Effector memory CD4-positive, alpha-beta T cell (primary cell): ENCODE measurements around the gene CABCOCO1.

Source experiments
- DNase-seq, 3 donors: peaks; one replicate each; pipeline ENCODE4 v3.0.0-alpha.2; 2020
- H3K27ac ChIP-seq: 2 replicates; pipeline ENCODE4 v1.7.0; 2013; ENCODE audit warnings: mild to moderate bottlenecking, low read length, moderate library complexity; ENCODE audit not compliant: insufficient read depth, poor library complexity, severe bottlenecking
- H3K27me3 ChIP-seq: replicated peaks from 2 replicates; pipeline ENCODE4 v1.7.0; 2013; ENCODE audit warnings: mild to moderate bottlenecking, low read length; ENCODE audit not compliant: insufficient read depth, control insufficient read depth, poor library complexity, severe bottlenecking
- H3K36me3 ChIP-seq: 2 replicates; pipeline ENCODE4 v1.7.0; 2013; ENCODE audit warnings: mild to moderate bottlenecking, low read length, moderate library complexity; ENCODE audit not compliant: control insufficient read depth, insufficient read depth
- H3K4me1 ChIP-seq: 2 replicates; pipeline ENCODE4 v1.7.0; 2013; ENCODE audit warnings: low read length, mild to moderate bottlenecking; ENCODE audit not compliant: control insufficient read depth, insufficient read depth, poor library complexity, severe bottlenecking
- H3K4me3 ChIP-seq: 2 replicates; pipeline ENCODE4 v1.7.0; 2013; ENCODE audit warnings: low read length, low read depth, mild to moderate bottlenecking; ENCODE audit not compliant: insufficient read depth, poor library complexity, severe bottlenecking
- H3K9me3 ChIP-seq: 2 replicates; pipeline ENCODE4 v1.7.0; 2013; ENCODE audit warnings: mild to moderate bottlenecking, low read length, moderate library complexity; ENCODE audit not compliant: control insufficient read depth

The CABCOCO1 gene

GRCh38 chr10:61803269-61803668 is 140.5 kb downstream of the CABCOCO1 start:
- no peak overlapping the region for H3K27ac ChIP-seq
- no peaks in the 10 kb centered on the region for H3K9me3 ChIP-seq
- H3K27me3 ChIP-seq, result no peaks in the 10 kb centered on the region
- no peaks in the 10 kb centered on the region for H3K36me3 ChIP-seq
- no peaks in the 10 kb centered on the region for H3K4me1 ChIP-seq
- H3K4me3 ChIP-seq, result no peak overlapping the region
- no peak for DNase-seq

- DNase-seq, result no peak
- H3K4me1 ChIP-seq, result no peaks in the 10 kb centered on the region
- H3K27me3 ChIP-seq, result no peaks in the 10 kb centered on the region
- H3K4me3 ChIP-seq, result no peak overlapping the region
- H3K9me3 ChIP-seq, result no peaks in the 10 kb centered on the region
- H3K36me3 ChIP-seq, result no peaks in the 10 kb centered on the region
- H3K27ac ChIP-seq, result no peak overlapping the region
These were observed 141.7 kb downstream of the CABCOCO1 start for GRCh38 chr10:61804414-61804813.

GRCh38 chr10:61805091-61805490 is 142.4 kb downstream of the CABCOCO1 start:
- Histone ChIP-seq H3K36me3 (no peaks in the 10 kb centered on the region), H3K4me1 (no peaks in the 10 kb centered on the region), H3K27ac (no peak overlapping the region), H3K27me3 (no peaks in the 10 kb centered on the region), H3K9me3 (no peaks in the 10 kb centered on the region), H3K4me3 (no peak overlapping the region)
- DNase-seq, result no peak

GRCh38 chr10:61810263-61810662 is 147.5 kb downstream of the CABCOCO1 start:
- DNase-seq, result no peak
- Histone ChIP-seq H3K4me1 (no peaks in the 10 kb centered on the region), H3K27ac (no peak overlapping the region), H3K4me3 (no peak overlapping the region), H3K9me3 (no peaks in the 10 kb centered on the region), H3K27me3 (no peaks in the 10 kb centered on the region), H3K36me3 (no peaks in the 10 kb centered on the region)

- Histone ChIP-seq H3K9me3 (no peaks in the 10 kb centered on the region), H3K4me1 (no peaks in the 10 kb centered on the region), H3K36me3 (no peaks in the 10 kb centered on the region), H3K4me3 (no peak overlapping the region), H3K27ac (no peak overlapping the region), H3K27me3 (no peaks in the 10 kb centered on the region)
- DNase-seq, result no peak
These were observed 149.5 kb downstream of the CABCOCO1 start for GRCh38 chr10:61812052-61812721.

GRCh38 chr10:61812920-61813319 is 150.2 kb downstream of the CABCOCO1 start:
- H3K9me3 ChIP-seq, result no peaks in the 10 kb centered on the region
- no peak for DNase-seq
- no peaks in the 10 kb centered on the region for H3K27me3 ChIP-seq
- H3K36me3 ChIP-seq, result no peaks in the 10 kb centered on the region
- no peak overlapping the region for H3K4me3 ChIP-seq
- H3K4me1 ChIP-seq, result no peaks in the 10 kb centered on the region
- no peak overlapping the region for H3K27ac ChIP-seq

GRCh38 chr10:61814160-61814559 is 151.4 kb downstream of the CABCOCO1 start:
- Histone ChIP-seq H3K4me3 (no peak overlapping the region), H3K4me1 (no peaks in the 10 kb centered on the region), H3K27me3 (no peaks in the 10 kb centered on the region), H3K27ac (no peak overlapping the region), H3K36me3 (no peaks in the 10 kb centered on the region), H3K9me3 (no peaks in the 10 kb centered on the region)
- no peak for DNase-seq

GRCh38 chr10:61815496-61815895 is 152.8 kb downstream of the CABCOCO1 start:
- H3K27ac ChIP-seq, result no peak overlapping the region
- no peak for DNase-seq
- no peak overlapping the region for H3K4me3 ChIP-seq
- no peaks in the 10 kb centered on the region for H3K9me3 ChIP-seq
- no peaks in the 10 kb centered on the region for H3K27me3 ChIP-seq
- no peaks in the 10 kb centered on the region for H3K4me1 ChIP-seq
- H3K36me3 ChIP-seq, result no peaks in the 10 kb centered on the region
